NT2/D1 (cell line): Measurements from ENCODE around the gene NES.

Experiments
- DNase-seq: peaks from one replicate; pipeline ENCODE4 v3.0.0-alpha.2; 2011; ENCODE audit warnings: low read depth, low spot score
- H3K27me3 ChIP-seq: 2 replicates; pipeline ENCODE4 v1.6.0; 2011; ENCODE audit warnings: mild to moderate bottlenecking; ENCODE audit not compliant: insufficient read length, insufficient read depth
- H3K36me3 ChIP-seq: 2 replicates; pipeline ENCODE4 v1.6.1; 2011; ENCODE audit warnings: mild to moderate bottlenecking, low read length, mixed read lengths; ENCODE audit not compliant: insufficient read depth, insufficient read length
- H3K4me1 ChIP-seq: 2 replicates; pipeline ENCODE4 v1.5.1; 2011; ENCODE audit not compliant: insufficient read depth, insufficient read length
- H3K4me3 ChIP-seq: 2 replicates; pipeline ENCODE4 v1.5.1; 2011; ENCODE audit warnings: low read depth; ENCODE audit not compliant: insufficient read length
- H3K9ac ChIP-seq: 2 replicates; pipeline ENCODE4 v1.6.0; 2011; ENCODE audit warnings: low read depth; ENCODE audit not compliant: insufficient read length
- H3K9me3 ChIP-seq: 2 replicates; pipeline ENCODE4 v1.5.1; 2011; ENCODE audit warnings: mild to moderate bottlenecking, low read length; ENCODE audit not compliant: insufficient read depth
- SUZ12 ChIP-seq: IDR thresholded peaks from 2 replicates; pipeline ENCODE4 v1.6.1; 2011; ENCODE audit not compliant: insufficient read length, insufficient read depth; ENCODE audit errors: extremely low read depth
- YY1 ChIP-seq: IDR thresholded peaks from 2 replicates; pipeline ENCODE4 v1.6.1; 2011; ENCODE audit not compliant: insufficient read length, insufficient read depth
- ZNF274 ChIP-seq: IDR thresholded peaks from 2 replicates; pipeline ENCODE4 v1.6.1; 2011; ENCODE audit warnings: mild to moderate bottlenecking, low read depth, low read length

The NES gene

DNA sequence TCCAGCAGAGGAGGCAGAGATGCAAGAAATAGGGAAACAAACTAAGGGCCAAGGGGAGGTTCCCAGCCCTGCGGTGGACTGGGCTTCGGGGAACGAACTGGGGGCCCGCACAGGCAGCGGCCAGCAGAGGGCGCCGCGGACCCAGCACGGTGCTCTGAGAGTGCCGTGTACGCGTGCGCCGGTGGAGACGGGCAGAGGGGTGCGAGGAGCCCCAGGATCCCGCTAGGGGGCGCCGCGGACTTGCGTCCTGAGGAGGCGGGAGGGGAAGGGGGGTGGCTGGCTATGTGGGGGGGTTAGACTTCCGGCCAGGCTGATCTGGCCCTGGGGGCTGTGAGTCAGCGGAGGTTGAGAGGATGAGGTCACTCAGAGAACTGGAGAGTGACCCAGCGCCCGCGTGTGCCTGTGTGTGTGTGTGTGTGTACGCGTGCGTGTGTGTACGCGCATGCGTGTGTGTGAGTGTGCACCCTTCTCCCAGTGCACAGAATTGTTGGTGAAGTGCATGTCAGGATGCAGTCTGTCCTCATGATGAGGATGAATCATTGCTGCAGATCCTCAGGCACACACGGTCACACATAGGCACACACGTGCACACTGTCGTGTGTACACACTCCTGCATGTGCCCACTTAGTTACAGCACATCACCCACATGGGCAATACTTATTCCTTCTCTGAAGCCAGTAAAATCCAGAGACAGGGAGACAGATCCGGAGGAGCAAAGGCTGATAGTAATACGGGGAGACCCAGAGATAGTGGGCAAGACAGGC, 17.0 kb downstream of the NES start:
- Histone ChIP-seq H3K4me3 (no peak overlapping the region), H3K27me3 (peaks cover 44% of the 10 kb centered on the region), H3K9me3 (no peaks in the 10 kb centered on the region), H3K4me1 (peaks cover 66% of the 10 kb centered on the region), H3K9ac (peak overlapping the region; percentile 50), H3K36me3 (no peaks in the 10 kb centered on the region)
- DNase-seq, result peak; percentile 99
- TF ChIP-seq SUZ12 (no peak), YY1 (no peak), ZNF274 (no peak)

DNA sequence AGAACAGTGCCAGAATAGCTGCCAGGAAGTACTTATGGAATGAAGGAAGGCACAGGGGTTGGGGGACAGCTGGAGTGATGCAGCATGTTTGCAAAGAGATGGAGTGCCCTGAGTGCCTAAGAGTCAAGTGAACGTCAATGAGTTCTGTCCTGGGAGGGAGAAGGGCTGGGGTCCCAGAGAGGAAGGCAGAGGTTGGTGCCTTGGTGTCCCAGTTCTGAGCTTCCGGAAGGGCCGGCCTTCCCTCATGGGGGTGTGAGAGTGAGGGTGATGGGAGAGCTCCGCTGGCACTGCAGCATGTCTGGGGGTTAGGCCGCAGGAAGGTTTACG, 17.6 kb downstream of the NES start:
- no peaks in the 10 kb centered on the region for H3K36me3 ChIP-seq
- TF ChIP-seq SUZ12, result no peak
- no peak for TF ChIP-seq YY1
- TF ChIP-seq ZNF274, result no peak
- H3K9me3 ChIP-seq, result no peaks in the 10 kb centered on the region
- H3K9ac ChIP-seq, result peak overlapping the region; percentile 50
- no peak overlapping the region for H3K4me3 ChIP-seq
- no peak for DNase-seq
- H3K27me3 ChIP-seq, result peaks cover 44% of the 10 kb centered on the region
- H3K4me1 ChIP-seq, result peaks cover 64% of the 10 kb centered on the region

GRCh38 chr1:156658945-156659574, 18.1 kb downstream of the NES start:
- no peaks in the 10 kb centered on the region for H3K36me3 ChIP-seq
- H3K9me3 ChIP-seq, result no peaks in the 10 kb centered on the region
- peaks cover 58% of the 10 kb centered on the region for H3K4me1 ChIP-seq
- peaks cover 44% of the 10 kb centered on the region for H3K27me3 ChIP-seq
- H3K9ac ChIP-seq, result no peak overlapping the region
- H3K4me3 ChIP-seq, result no peak overlapping the region
- TF ChIP-seq SUZ12 (no peak), ZNF274 (no peak), YY1 (no peak)
- DNase-seq, result no peak

- TF ChIP-seq YY1 (no peak), ZNF274 (no peak), SUZ12 (no peak)
- peak overlapping the region; percentile 12 for H3K9ac ChIP-seq
- peaks cover 53% of the 10 kb centered on the region for H3K4me1 ChIP-seq
- no peaks in the 10 kb centered on the region for H3K36me3 ChIP-seq
- H3K27me3 ChIP-seq, result peaks cover 44% of the 10 kb centered on the region
- no peak for DNase-seq
- no peaks in the 10 kb centered on the region for H3K9me3 ChIP-seq
- no peak overlapping the region for H3K4me3 ChIP-seq
These were observed 18.7 kb downstream of the NES start for GRCh38 chr1:156658496-156658895.

GRCh38 chr1:156657741-156658319, 19.4 kb downstream of the NES start:
- no peaks in the 10 kb centered on the region for H3K36me3 ChIP-seq
- TF ChIP-seq ZNF274 (no peak), SUZ12 (no peak), YY1 (no peak)
- DNase-seq, result no peak
- H3K9me3 ChIP-seq, result no peaks in the 10 kb centered on the region
- peaks cover 48% of the 10 kb centered on the region for H3K4me1 ChIP-seq
- H3K9ac ChIP-seq, result peak overlapping the region; percentile 35
- peaks cover 44% of the 10 kb centered on the region for H3K27me3 ChIP-seq
- peak overlapping the region; percentile 1 for H3K4me3 ChIP-seq

GRCh38 chr1:156656806-156657740, 20.1 kb downstream of the NES start:
- TF ChIP-seq SUZ12 (no peak), YY1 (no peak), ZNF274 (no peak)
- DNase-seq, result no peak
- H3K9ac ChIP-seq, result peak overlapping the region; percentile 35
- no peaks in the 10 kb centered on the region for H3K36me3 ChIP-seq
- peak overlapping the region; percentile 1 for H3K4me3 ChIP-seq
- peaks cover 42% of the 10 kb centered on the region for H3K4me1 ChIP-seq
- no peaks in the 10 kb centered on the region for H3K9me3 ChIP-seq
- H3K27me3 ChIP-seq, result peaks cover 44% of the 10 kb centered on the region

- H3K4me3 ChIP-seq, result no peak overlapping the region
- H3K4me1 ChIP-seq, result peaks cover 34% of the 10 kb centered on the region
- H3K27me3 ChIP-seq, result peaks cover 49% of the 10 kb centered on the region
- H3K9ac ChIP-seq, result no peak overlapping the region
- TF ChIP-seq ZNF274 (no peak), YY1 (no peak), SUZ12 (no peak)
- H3K9me3 ChIP-seq, result no peaks in the 10 kb centered on the region
- no peak for DNase-seq
- H3K36me3 ChIP-seq, result no peaks in the 10 kb centered on the region
These were observed 21.2 kb downstream of the NES start for GRCh38 chr1:156655904-156656516.
